ENCODE data around the gene THADA. TPM values are rescaled to one million over a fixed set of nuclear protein-coding genes. Genes with fewer than 3 reads are reported as not detected.
A peak's percentile ranks its signal among the peaks of the same experiment; 100 is the strongest.

THADA gene
- polyA plus RNA-seq, 3 donors from 2014 or later: 4.2 to 16.2 (median 8.9) TPM

DNA sequence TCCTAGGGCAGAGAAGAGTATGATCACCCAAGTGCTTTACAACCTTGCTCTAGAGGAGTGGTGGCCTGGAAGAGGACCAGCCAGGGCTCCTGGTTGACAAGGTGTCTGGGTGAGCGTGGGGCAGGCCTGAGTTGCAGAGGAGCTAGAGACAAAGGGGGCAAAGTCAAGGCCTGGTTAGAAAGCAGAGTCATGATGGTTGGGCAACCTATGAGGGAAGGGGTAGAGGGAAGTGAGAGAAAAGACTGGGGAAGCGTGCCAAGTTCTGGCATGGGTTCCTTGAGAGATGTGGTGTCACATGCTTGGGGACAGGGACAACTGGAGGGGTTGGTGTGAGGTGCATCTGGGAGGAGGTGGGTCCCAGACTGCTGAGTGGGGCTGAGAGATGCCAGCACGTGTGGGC lies 382.9 kb downstream of the THADA start:
- Mint-ChIP-seq H3K9me3 (peaks cover 0 to 3% (median 0%) of the 10 kb centered on the region in 6 donors), H3K27ac (peak overlapping the region; percentile 75 to 95 (median 90)), H3K4me1 (peaks cover 59 to 64% of the 10 kb centered on the region in 2 donors), H3K36me3 (peaks cover 0 to 10% (median 5%) of the 10 kb centered on the region in 3 donors), H3K27me3 (ENCODE audit: low read depth in 3 of 3) (peaks cover 3 to 6% (median 6%) of the 10 kb centered on the region in 3 donors), H3K4me3 (peak overlapping the region; percentile 13 to 71 (median 49))
- no peak for DNase-seq

DNA sequence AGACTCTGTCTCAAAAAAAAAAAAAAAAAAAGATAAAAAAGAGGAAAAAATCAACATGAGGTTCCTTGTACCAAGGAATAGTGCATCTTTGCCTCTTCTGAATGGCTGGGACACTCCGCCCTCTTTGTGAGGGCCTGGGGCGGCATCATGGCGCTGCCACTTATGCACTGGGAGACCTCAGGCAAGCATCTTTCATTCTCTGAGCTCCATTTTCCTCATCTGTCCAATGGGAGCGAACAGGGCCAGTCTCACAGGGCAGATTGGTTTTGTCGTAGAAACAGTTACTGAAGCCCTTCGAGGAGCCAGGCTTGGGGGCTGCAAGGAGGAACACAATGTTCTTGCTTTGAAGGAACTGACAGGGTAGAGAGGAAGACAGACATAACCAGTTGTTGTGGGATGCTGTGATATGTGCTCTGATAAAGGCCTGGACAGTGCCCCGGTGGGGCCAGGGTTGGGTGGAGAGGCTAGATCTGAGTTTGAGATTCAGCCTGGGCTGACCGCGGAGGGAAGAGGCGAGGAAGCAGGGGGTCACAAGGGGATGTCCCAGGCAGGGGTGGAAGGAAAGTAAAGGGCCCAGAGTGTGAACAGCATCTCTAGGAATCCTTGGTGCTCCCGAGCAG lies 383.5 kb downstream of the THADA start:
- peaks cover 3 to 6% (median 6%) of the 10 kb centered on the region in 3 donors for H3K27me3 Mint-ChIP-seq (ENCODE audit: low read depth in 3 of 3)
- H3K36me3 Mint-ChIP-seq: peaks cover 0 to 10% (median 5%) of the 10 kb centered on the region in 3 donors
- DNase-seq: peak in 1 of 3 donors; percentile 20
- H3K27ac Mint-ChIP-seq: peak overlapping the region; percentile 75 to 95 (median 90)
- peaks cover 0 to 3% (median 0%) of the 10 kb centered on the region in 6 donors for H3K9me3 Mint-ChIP-seq
- peaks cover 57 to 62% of the 10 kb centered on the region in 2 donors for H3K4me1 Mint-ChIP-seq
- peak overlapping the region in 4 of 5 donors; percentile 14 to 71 (median 52) for H3K4me3 Mint-ChIP-seq

DNA sequence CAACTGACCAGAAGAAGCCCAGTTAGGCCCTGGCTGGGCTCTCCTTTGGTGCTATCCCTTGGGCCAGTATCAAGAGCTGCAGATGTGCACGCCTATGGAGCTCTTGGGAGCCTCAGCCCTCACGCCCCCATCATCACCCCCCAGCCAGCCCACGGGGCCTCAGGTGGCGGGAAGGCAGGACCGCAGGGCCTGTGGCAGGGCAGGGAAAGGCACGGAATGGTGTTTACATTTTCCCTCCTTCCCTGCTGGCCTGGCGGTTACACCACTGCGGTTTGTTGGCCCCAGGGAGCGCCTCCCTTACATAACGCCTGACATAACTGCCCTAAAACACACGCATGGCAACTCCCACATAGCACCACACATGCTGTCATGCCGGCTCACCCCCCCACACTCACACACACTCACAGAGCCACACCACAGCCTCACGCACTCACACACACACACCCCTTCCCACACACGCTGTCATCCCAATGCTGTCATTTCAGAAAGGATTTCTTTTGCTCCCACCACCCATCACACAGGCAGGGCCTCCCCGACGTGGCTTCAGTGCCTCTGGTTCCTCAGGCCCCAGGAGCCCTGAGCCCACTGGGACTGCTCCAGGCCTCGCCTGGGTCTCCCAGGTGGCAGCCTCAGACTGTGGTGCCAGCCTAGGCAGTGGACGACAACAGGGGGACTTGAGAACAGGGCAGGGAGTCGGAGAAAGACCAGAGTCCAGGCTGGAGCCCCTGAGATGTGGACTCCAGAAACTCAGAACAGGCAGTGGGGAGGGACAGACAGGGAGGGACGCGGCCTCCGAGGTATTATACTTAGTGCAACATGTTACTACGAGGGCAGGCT lies 385.2 kb downstream of the THADA start:
- peaks cover 51% of the 10 kb centered on the region in 2 donors for H3K4me1 Mint-ChIP-seq
- peaks cover 0 to 7% (median 5%) of the 10 kb centered on the region in 3 donors for H3K36me3 Mint-ChIP-seq
- H3K9me3 Mint-ChIP-seq: peaks cover 0 to 3% (median 0%) of the 10 kb centered on the region in 6 donors
- DNase-seq: peak; percentile 47 to 62 (median 58)
- peaks cover 3 to 5% (median 5%) of the 10 kb centered on the region in 3 donors for H3K27me3 Mint-ChIP-seq (ENCODE audit: low read depth in 3 of 3)
- peak overlapping the region; percentile 29 to 92 (median 87) for H3K27ac Mint-ChIP-seq
- H3K4me3 Mint-ChIP-seq: peak overlapping the region; percentile 51 to 77 (median 55)

DNA sequence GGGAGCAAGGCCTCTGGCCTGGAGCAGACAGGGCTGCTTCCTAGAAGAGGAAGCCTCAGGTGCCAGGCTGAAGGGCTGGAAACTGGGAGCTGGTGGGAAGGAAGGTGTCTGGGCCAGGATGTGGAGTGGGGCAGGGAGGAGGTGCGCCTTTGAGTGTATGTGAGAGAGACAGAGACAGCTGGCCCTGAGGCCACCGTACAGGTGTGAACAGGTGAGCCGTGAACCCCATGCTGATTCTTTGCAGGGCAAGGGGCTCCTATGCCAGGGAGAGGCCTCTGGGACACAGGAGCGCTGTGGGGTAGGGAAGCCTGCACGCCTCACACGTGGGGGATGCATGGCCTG lies 385.7 kb downstream of the THADA start:
- Mint-ChIP-seq H3K9me3 (peaks cover 0 to 3% (median 0%) of the 10 kb centered on the region in 6 donors), H3K36me3 (peaks cover 0 to 7% (median 5%) of the 10 kb centered on the region in 3 donors), H3K27me3 (ENCODE audit: low read depth in 3 of 3) (peaks cover 3 to 5% (median 5%) of the 10 kb centered on the region in 3 donors), H3K4me3 (peak overlapping the region in 4 of 5 donors; percentile 31 to 46 (median 37)), H3K27ac (peak overlapping the region in 5 of 6 donors; percentile 17 to 88 (median 86)), H3K4me1 (peaks cover 49 to 51% of the 10 kb centered on the region in 2 donors)
- no peak for DNase-seq

DNA sequence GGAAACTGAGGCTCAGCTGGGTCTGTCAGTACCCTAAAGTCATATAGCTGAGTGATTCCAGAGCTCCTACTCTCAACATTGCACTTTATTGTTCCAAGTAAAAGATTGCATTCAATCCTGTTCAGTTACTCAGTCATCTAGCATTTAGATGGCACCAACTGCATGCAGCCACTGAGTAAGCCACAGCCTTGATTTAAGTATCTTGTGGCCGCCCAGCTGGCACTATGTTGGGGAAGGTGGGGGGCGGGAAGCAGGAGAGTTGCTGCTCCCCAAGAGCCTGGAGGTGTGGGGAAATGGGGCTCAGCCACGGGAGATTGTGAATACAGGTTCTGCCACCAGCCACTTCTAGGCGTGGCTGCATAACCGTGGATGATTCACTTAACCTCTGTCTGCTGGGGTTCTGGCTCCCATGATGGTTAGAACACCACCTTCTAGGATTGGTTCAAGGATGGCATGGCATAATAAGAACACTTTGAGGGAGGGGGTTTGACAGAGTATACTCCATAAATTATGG lies 386.6 kb downstream of the THADA start:
- H3K27me3 Mint-ChIP-seq (ENCODE audit: low read depth in 3 of 3): peaks cover 3 to 5% (median 5%) of the 10 kb centered on the region in 3 donors
- no peak for DNase-seq
- peaks cover 0 to 7% (median 5%) of the 10 kb centered on the region in 3 donors for H3K36me3 Mint-ChIP-seq
- peak overlapping the region in 1 of 6 donors; percentile 6 for H3K27ac Mint-ChIP-seq
- no peak overlapping the region for H3K4me3 Mint-ChIP-seq
- H3K4me1 Mint-ChIP-seq: peaks cover 49% of the 10 kb centered on the region in 2 donors
- H3K9me3 Mint-ChIP-seq: peaks cover 0 to 3% (median 0%) of the 10 kb centered on the region in 6 donors

DNA sequence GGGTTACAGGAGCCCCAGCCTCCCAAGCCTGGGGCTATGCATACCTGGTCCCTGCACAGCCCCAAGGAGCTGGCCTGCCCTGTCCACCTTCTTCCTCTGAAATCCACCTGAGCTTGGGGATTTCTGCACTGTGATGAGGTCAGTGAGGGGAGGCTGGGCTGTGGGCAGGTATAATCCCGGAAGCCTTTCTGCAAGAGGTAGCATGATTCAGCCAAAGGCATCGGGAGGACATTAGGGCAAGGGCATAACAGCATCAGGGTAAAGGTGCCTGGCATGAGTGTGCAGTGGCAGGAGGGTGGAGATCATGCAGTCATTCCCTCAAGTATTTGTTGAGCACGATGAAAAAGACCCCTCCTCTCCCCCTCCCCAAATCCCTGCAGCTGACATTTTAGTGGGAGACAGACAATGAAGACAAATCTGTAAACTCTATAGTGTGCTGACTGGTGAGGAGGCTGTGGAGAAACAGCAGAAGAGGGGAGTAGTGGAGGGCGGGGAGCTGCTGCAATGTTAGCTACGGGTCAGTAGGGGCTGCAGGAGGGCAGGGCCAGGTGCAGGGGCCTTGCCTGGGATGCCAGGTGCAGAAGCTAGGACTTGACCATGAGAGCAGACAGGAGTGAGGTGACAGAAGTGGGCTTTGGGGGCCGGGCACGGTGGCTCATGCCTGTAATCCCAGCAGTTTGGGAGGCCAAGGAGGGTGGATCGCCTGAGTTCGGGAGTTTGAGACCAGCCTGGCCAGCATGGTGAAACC lies 388.1 kb downstream of the THADA start:
- Mint-ChIP-seq H3K27ac (peak overlapping the region in 3 of 6 donors; percentile 52 to 73 (median 58)), H3K36me3 (peaks cover 0 to 4% (median under 1%) of the 10 kb centered on the region in 3 donors), H3K9me3 (no peaks in the 10 kb centered on the region), H3K27me3 (ENCODE audit: low read depth in 3 of 3) (peaks cover 3 to 5% (median 5%) of the 10 kb centered on the region in 3 donors), H3K4me1 (peaks cover 39 to 40% of the 10 kb centered on the region in 2 donors), H3K4me3 (no peak overlapping the region)
- no peak for DNase-seq

DNA sequence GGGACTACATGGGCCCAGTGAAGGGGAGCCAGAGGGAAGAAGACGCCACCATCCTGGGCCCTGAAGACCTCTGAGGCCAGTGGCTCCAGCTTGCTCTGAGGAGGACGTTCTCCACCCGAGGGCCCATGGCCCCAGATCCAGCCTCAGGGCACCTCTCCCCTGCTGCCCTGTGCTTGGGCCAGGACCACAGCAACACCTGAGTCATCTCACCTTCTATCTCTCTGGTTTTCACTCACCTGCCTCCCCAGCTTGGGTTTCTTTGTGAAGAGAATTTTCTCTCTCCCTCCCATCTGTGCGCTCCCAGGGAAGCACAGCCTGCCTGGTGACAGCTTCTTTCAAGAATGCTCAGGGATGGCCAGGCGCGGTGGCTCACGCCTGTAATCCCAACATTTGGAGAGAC lies 389.2 kb downstream of the THADA start:
- Mint-ChIP-seq H3K27ac (peak overlapping the region in 1 of 6 donors; percentile 19), H3K4me3 (no peak overlapping the region), H3K4me1 (peaks cover 35 to 38% of the 10 kb centered on the region in 2 donors), H3K9me3 (no peaks in the 10 kb centered on the region), H3K36me3 (peaks cover 0 to 4% (median 0%) of the 10 kb centered on the region in 3 donors), H3K27me3 (ENCODE audit: low read depth in 3 of 3) (peaks cover 3 to 5% (median 5%) of the 10 kb centered on the region in 3 donors)
- DNase-seq: no peak

DNA sequence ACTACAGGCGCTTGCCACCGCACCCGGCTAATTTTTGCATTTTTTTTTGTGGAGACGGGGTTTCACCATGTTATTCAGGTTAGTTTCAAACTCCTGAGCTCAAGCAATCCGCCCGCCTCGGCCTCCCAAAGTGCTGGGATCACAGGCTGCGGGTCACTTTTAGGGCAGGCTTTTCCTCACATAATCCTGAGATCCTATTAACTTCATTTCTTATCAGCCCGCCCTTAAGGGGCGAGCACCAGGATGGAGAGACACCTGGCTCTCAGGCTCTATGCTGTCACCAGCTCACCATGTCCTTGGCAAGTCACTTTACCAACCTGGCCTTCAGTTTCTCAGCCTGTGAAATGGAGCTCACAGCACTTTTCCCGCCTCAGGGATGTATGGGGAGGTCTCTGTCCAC lies 392.5 kb downstream of the THADA start:
- Mint-ChIP-seq H3K4me1 (peaks cover 11 to 18% of the 10 kb centered on the region in 2 donors), H3K36me3 (no peaks in the 10 kb centered on the region), H3K9me3 (no peaks in the 10 kb centered on the region), H3K4me3 (no peak overlapping the region), H3K27me3 (ENCODE audit: low read depth in 3 of 3) (peaks cover 0 to 2% (median 0%) of the 10 kb centered on the region in 3 donors), H3K27ac (no peak overlapping the region)
- no peak for DNase-seq

DNA sequence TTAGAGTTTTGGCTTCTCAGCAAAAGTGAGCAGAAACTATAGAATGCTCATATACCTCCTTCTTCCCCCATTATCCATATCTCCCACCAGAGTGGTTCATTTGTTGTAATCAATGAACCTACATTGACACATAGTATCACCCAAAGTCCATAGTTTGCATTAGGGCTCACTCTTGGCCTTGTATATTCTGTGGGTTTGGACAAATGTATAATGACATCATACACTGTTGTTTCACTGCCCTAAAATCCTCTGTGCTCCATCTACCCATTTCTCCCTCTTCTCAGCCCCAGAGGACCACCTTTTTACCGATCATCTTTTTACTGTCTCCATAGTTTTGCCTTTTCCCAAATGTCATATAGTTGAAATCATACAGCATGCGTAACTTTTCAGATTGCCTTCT lies 393.5 kb downstream of the THADA start:
- Mint-ChIP-seq H3K9me3 (no peaks in the 10 kb centered on the region), H3K27me3 (ENCODE audit: low read depth in 3 of 3) (peaks cover 0 to 2% (median 1%) of the 10 kb centered on the region in 3 donors), H3K4me3 (no peak overlapping the region), H3K4me1 (peaks cover 11 to 24% of the 10 kb centered on the region in 2 donors), H3K36me3 (no peaks in the 10 kb centered on the region), H3K27ac (peak overlapping the region in 2 of 6 donors; percentile 3 to 16)
- DNase-seq: no peak

DNA sequence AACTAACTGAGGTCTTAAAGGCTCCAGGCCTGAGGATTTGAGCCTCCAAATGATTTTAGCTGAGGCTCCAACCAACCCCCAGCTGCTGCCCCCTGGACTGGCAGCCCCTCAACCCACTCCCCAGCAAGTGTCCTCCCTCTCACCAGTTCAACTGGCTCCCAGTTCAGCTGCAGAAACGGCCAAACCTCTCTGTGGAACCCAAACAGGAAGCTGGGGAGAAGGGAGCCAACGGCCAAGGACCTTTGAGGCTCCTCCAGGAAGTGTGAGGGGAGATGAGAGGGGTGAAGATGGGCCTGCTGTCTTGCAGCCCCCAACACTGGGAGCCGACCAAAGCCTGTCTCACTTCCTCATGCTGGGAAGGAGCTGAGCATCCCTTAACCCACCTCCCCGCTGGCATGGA lies 394.3 kb downstream of the THADA start:
- DNase-seq: no peak
- Mint-ChIP-seq H3K4me3 (no peak overlapping the region), H3K27me3 (ENCODE audit: low read depth in 3 of 3) (peaks cover 2 to 6% (median 3%) of the 10 kb centered on the region in 3 donors), H3K36me3 (peaks cover 0 to 3% (median 0%) of the 10 kb centered on the region in 3 donors), H3K9me3 (no peaks in the 10 kb centered on the region), H3K4me1 (peaks cover 19 to 29% of the 10 kb centered on the region in 2 donors), H3K27ac (no peak overlapping the region)

DNA sequence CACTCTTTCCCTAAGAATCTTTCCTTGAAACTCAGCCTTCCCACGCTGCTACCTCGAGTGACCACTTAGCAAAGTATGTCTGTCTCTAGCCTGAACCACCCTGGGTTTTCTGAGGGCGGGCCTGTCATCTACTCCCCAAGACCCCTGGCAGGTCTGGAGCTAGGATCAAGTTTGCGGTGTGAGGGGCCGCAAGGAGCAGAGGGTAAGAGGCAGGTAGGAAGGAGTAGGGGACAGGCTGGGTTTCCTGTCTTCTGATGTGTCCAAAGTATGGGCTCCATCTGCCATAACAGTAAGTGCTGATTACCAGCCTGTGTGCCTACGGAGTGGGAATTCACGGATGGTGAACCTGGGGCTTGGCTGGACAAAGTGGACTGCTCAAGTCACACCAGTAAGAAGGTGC lies 394.8 kb downstream of the THADA start:
- H3K4me1 Mint-ChIP-seq: peaks cover 23 to 31% of the 10 kb centered on the region in 2 donors
- peaks cover 0 to 4% (median 0%) of the 10 kb centered on the region in 3 donors for H3K36me3 Mint-ChIP-seq
- H3K27me3 Mint-ChIP-seq (ENCODE audit: low read depth in 3 of 3): peaks cover 3 to 6% (median 4%) of the 10 kb centered on the region in 3 donors
- peak overlapping the region in 2 of 6 donors; percentile 19 to 61 for H3K27ac Mint-ChIP-seq
- H3K9me3 Mint-ChIP-seq: no peaks in the 10 kb centered on the region
- DNase-seq: no peak
- no peak overlapping the region for H3K4me3 Mint-ChIP-seq

DNA sequence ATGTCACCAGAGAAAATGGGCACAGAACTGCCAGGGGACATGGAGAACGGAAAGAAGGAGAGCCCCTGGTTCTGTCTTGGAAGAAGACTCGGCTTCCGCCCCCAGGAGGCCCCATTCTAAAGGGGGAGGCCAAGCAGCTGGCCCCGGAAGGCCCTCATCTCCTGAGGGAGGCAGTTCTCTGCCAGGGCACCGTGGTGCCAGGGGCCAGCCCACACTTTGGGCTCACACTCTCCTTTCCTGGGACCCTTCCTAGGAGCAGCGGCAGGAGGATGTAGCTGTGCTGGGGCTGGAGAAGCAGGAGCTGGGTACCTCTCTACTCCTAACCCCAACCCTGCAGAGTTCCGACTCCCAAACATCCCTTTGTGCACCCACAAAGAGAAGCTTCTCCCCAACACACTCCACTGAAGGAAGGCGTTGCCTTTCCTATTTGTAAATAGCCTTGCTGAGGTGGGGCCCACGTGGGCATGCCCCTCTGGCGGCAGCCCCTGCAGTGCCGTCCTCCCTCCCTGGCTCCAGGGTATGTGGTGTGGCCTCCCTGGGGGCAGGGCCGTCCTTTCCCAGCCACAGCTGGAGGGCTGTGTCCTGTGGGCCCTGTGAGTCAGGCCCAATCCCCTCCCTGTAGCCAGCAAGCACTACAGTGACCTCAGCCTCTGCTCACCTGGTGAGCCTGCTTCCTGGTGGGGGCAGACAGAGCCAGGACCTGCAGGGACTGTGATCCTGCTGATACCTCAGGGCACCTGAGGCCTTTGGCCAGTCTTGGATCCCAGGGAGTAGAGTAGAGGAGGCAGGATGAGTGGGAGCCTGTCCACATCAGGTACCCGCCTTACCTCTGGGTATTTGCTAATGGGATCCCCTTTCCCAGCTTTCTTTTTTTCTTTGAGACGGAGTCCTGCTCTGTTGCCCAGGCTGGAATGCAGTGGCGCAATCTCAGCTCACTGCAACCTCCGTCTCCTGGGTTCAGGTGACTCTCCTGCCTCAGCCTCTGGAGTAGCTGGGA lies 396.0 kb downstream of the THADA start:
- Mint-ChIP-seq H3K27ac (peak overlapping the region in 2 of 6 donors; percentile 46 to 62), H3K4me3 (no peak overlapping the region), H3K36me3 (peaks cover 0 to 4% (median 0%) of the 10 kb centered on the region in 3 donors), H3K9me3 (no peaks in the 10 kb centered on the region), H3K27me3 (ENCODE audit: low read depth in 3 of 3) (peaks cover 3 to 9% (median 4%) of the 10 kb centered on the region in 3 donors), H3K4me1 (peaks cover 33 to 40% of the 10 kb centered on the region in 2 donors)
- no peak for DNase-seq

All from immature natural killer cell (primary cell).